Skeletal muscle tissue (tissue), 4 donors: ENCODE data around the gene PKHD1. TPM values are rescaled to one million over a fixed set of nuclear protein-coding genes. Genes with fewer than 3 reads are reported as not detected.
"Not testable (repeated sequence)": the region's sequence is repeated elsewhere in the genome, so short reads cannot be mapped to it uniquely, and the experiment has no call there.

Experiments
- H3K27ac ChIP-seq: one replicate; pipeline ENCODE4 v1.7.0; 2013; ENCODE audit warnings: mild to moderate bottlenecking, low read depth, low read length, inconsistent platforms
- H3K27me3 ChIP-seq, 3 donors: one replicate each; pipeline ENCODE4 v1.7.0; 2013; ENCODE audit warnings: low read length in 3 of 3; ENCODE audit not compliant: control insufficient read depth in 3 of 3, insufficient read depth in 3 of 3
- H3K36me3 ChIP-seq, 3 donors: one replicate each; pipeline ENCODE4 v1.7.0; 2013; ENCODE audit warnings: low read length in 3 of 3; ENCODE audit not compliant: control insufficient read depth in 3 of 3, insufficient read depth in 3 of 3
- H3K4me1 ChIP-seq, 3 donors: one replicate each; pipeline ENCODE4 v1.7.0; 2013; ENCODE audit warnings: low read length in 3 of 3, mild to moderate bottlenecking in 3 of 3; ENCODE audit not compliant: control insufficient read depth in 3 of 3, insufficient read depth in 3 of 3
- H3K4me3 ChIP-seq, 3 donors: one replicate each; pipeline ENCODE4 v1.7.0; 2013; ENCODE audit warnings: low read length in 3 of 3
- H3K9ac ChIP-seq, 3 donors: one replicate each; pipeline ENCODE4 v1.7.0; 2013; ENCODE audit warnings: low read length in 3 of 3, mild to moderate bottlenecking in 3 of 3, moderate library complexity in 2 of 3, low read depth in 1 of 3
- H3K9me3 ChIP-seq, 3 donors: one replicate each; pipeline ENCODE4 v1.7.0; 2013; ENCODE audit warnings: low read length in 3 of 3; ENCODE audit not compliant: control insufficient read depth in 3 of 3
- total RNA-seq: library from RNA; depleted of rRNA; stranded (reverse); fragments of >200 nt; gene quantifications from one replicate; pipeline ENCODE4 v1.2.3, GENCODE V29; 2014
- donor health status: Osteomylitis.

PKHD1 gene
- total RNA-seq, 1 donor from 2014 or later = 38.6 TPM

- no peaks in the 10 kb centered on the region for H3K36me3 ChIP-seq
- H3K27me3 ChIP-seq = peaks cover 0 to 9% (median 0%) of the 10 kb centered on the region in 3 donors
- no peaks in the 10 kb centered on the region for H3K4me1 ChIP-seq
- no peak overlapping the region for H3K4me3 ChIP-seq
- no peak overlapping the region for H3K9ac ChIP-seq
- no peaks in the 10 kb centered on the region for H3K9me3 ChIP-seq
- H3K27ac ChIP-seq = no peak overlapping the region
Observed at GRCh38 chr6:52009466-52010140, 77.8 kb downstream of the PKHD1 start.

- Histone ChIP-seq H3K9ac (no peak overlapping the region), H3K9me3 (no peaks in the 10 kb centered on the region), H3K36me3 (no peaks in the 10 kb centered on the region), H3K4me3 (no peak overlapping the region), H3K27ac (no peak overlapping the region), H3K4me1 (no peaks in the 10 kb centered on the region), H3K27me3 (no peaks in the 10 kb centered on the region)
Observed at GRCh38 chr6:52000064-52000463, 87.3 kb downstream of the PKHD1 start.

GRCh38 chr6:51996296-51996947, 91.0 kb downstream of the PKHD1 start:
- Histone ChIP-seq H3K36me3 (no peaks in the 10 kb centered on the region), H3K9me3 (no peaks in the 10 kb centered on the region), H3K27ac (no peak overlapping the region), H3K27me3 (no peaks in the 10 kb centered on the region), H3K9ac (no peak overlapping the region), H3K4me1 (no peaks in the 10 kb centered on the region), H3K4me3 (no peak overlapping the region)

GRCh38 chr6:51995214-51995755, 92.1 kb downstream of the PKHD1 start:
- Histone ChIP-seq H3K4me1 (no peaks in the 10 kb centered on the region), H3K9me3 (no peaks in the 10 kb centered on the region), H3K36me3 (no peaks in the 10 kb centered on the region), H3K27me3 (no peaks in the 10 kb centered on the region), H3K27ac (no peak overlapping the region), H3K4me3 (no peak overlapping the region), H3K9ac (no peak overlapping the region)

- H3K27ac ChIP-seq = no peak overlapping the region
- H3K27me3 ChIP-seq = no peaks in the 10 kb centered on the region
- H3K9me3 ChIP-seq = no peaks in the 10 kb centered on the region
- H3K36me3 ChIP-seq = no peaks in the 10 kb centered on the region
- H3K4me1 ChIP-seq = no peaks in the 10 kb centered on the region
- no peak overlapping the region for H3K9ac ChIP-seq
- H3K4me3 ChIP-seq = no peak overlapping the region
Observed at GRCh38 chr6:51992876-51993275, 94.5 kb downstream of the PKHD1 start.

- Histone ChIP-seq H3K27me3 (no peaks in the 10 kb centered on the region), H3K27ac (no peak overlapping the region), H3K4me3 (no peak overlapping the region), H3K4me1 (no peaks in the 10 kb centered on the region), H3K36me3 (no peaks in the 10 kb centered on the region), H3K9me3 (no peaks in the 10 kb centered on the region), H3K9ac (no peak overlapping the region)
Observed at GRCh38 chr6:51989789-51990188, 97.6 kb downstream of the PKHD1 start.

- no peak overlapping the region for H3K27ac ChIP-seq
- H3K4me3 ChIP-seq = no peak overlapping the region
- H3K9ac ChIP-seq = no peak overlapping the region
- H3K36me3 ChIP-seq = no peaks in the 10 kb centered on the region
- no peaks in the 10 kb centered on the region for H3K27me3 ChIP-seq
- no peaks in the 10 kb centered on the region for H3K9me3 ChIP-seq
- H3K4me1 ChIP-seq = no peaks in the 10 kb centered on the region
Observed at GRCh38 chr6:51986864-51987263, 100.5 kb downstream of the PKHD1 start.

- Histone ChIP-seq H3K9me3 (no peaks in the 10 kb centered on the region), H3K27me3 (no peaks in the 10 kb centered on the region), H3K4me3 (no peak overlapping the region), H3K4me1 (no peaks in the 10 kb centered on the region), H3K36me3 (no peaks in the 10 kb centered on the region), H3K9ac (no peak overlapping the region), H3K27ac (no peak overlapping the region)
Observed at GRCh38 chr6:51983564-51983963, 103.8 kb downstream of the PKHD1 start.

- not testable (repeated sequence) for H3K4me3 ChIP-seq, H3K9me3 ChIP-seq, H3K27ac ChIP-seq, H3K36me3 ChIP-seq, H3K9ac ChIP-seq, H3K27me3 ChIP-seq, H3K4me1 ChIP-seq
Observed at GRCh38 chr6:51982695-51983094, 104.7 kb downstream of the PKHD1 start.

- Histone ChIP-seq H3K27me3 (no peaks in the 10 kb centered on the region), H3K27ac (no peak overlapping the region)
Observed at GRCh38 chr6:51976374-51976773, 111.0 kb downstream of the PKHD1 start.

More at GRCh38 chr6:51976374-51976773, 111.0 kb downstream of the PKHD1 start:
- Histone ChIP-seq H3K36me3 (no peaks in the 10 kb centered on the region), H3K9ac (no peak overlapping the region), H3K4me1 (no peaks in the 10 kb centered on the region), H3K4me3 (no peak overlapping the region), H3K9me3 (no peaks in the 10 kb centered on the region)
